PFSK-1 (cell line): ENCODE results near the gene RCE1.

Experiments
- POLR2AphosphoS5 ChIP-seq: IDR thresholded peaks from 2 replicates; pipeline ENCODE4 v1.6.1; 2012; ENCODE audit warnings: low read depth, mild to moderate bottlenecking, control low read depth, low read length, moderate library complexity
- SIN3A ChIP-seq: IDR thresholded peaks from 2 replicates; pipeline ENCODE4 v1.6.1; 2012; ENCODE audit warnings: mild to moderate bottlenecking, low read length, moderate library complexity, borderline replicate concordance; ENCODE audit not compliant: insufficient read depth
- TAF1 ChIP-seq: IDR thresholded peaks from 2 replicates; pipeline ENCODE4 v1.6.1; 2012; ENCODE audit warnings: low read length, control low read depth, borderline replicate concordance; ENCODE audit not compliant: insufficient read depth
- TF ChIP-seq, protein P1 (sequence below), 2 experiments: IDR thresholded peaks; 2 replicates each; pipeline versions ENCODE4 v1.6.1 to v1.8.0; 2011 to 2012; ENCODE audit warnings: low read depth in 2 of 2, low read length in 2 of 2, control low read depth in 1 of 2, inconsistent platforms in 1 of 2, mild to moderate bottlenecking in 1 of 2, moderate library complexity in 1 of 2; ENCODE audit not compliant: insufficient read depth in 1 of 2

GRCh38 chr11:66855574-66856495 is 12.6 kb downstream of the RCE1 start:
- TF ChIP-seq POLR2AphosphoS5: peak; percentile 84
- peak; percentile 71; the same call in 1 of the 2 replicates for TF ChIP-seq TAF1
- TF ChIP-seq, protein P1, sequence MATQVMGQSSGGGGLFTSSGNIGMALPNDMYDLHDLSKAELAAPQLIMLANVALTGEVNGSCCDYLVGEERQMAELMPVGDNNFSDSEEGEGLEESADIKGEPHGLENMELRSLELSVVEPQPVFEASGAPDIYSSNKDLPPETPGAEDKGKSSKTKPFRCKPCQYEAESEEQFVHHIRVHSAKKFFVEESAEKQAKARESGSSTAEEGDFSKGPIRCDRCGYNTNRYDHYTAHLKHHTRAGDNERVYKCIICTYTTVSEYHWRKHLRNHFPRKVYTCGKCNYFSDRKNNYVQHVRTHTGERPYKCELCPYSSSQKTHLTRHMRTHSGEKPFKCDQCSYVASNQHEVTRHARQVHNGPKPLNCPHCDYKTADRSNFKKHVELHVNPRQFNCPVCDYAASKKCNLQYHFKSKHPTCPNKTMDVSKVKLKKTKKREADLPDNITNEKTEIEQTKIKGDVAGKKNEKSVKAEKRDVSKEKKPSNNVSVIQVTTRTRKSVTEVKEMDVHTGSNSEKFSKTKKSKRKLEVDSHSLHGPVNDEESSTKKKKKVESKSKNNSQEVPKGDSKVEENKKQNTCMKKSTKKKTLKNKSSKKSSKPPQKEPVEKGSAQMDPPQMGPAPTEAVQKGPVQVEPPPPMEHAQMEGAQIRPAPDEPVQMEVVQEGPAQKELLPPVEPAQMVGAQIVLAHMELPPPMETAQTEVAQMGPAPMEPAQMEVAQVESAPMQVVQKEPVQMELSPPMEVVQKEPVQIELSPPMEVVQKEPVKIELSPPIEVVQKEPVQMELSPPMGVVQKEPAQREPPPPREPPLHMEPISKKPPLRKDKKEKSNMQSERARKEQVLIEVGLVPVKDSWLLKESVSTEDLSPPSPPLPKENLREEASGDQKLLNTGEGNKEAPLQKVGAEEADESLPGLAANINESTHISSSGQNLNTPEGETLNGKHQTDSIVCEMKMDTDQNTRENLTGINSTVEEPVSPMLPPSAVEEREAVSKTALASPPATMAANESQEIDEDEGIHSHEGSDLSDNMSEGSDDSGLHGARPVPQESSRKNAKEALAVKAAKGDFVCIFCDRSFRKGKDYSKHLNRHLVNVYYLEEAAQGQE (IDR thresholded peaks at IDR 0.05; ENCODE audit: insufficient read depth in 1 of 2, low read depth in 2 of 2, low read length in 2 of 2): peak in 1 of 2 experiments; percentile 43; a peak in 1 of 4 replicates
- TF ChIP-seq SIN3A: peak; percentile 62; the same call in 1 of the 2 replicates
